ENCODE measurements around the gene MTERF1.

Gene MTERF1

DNA sequence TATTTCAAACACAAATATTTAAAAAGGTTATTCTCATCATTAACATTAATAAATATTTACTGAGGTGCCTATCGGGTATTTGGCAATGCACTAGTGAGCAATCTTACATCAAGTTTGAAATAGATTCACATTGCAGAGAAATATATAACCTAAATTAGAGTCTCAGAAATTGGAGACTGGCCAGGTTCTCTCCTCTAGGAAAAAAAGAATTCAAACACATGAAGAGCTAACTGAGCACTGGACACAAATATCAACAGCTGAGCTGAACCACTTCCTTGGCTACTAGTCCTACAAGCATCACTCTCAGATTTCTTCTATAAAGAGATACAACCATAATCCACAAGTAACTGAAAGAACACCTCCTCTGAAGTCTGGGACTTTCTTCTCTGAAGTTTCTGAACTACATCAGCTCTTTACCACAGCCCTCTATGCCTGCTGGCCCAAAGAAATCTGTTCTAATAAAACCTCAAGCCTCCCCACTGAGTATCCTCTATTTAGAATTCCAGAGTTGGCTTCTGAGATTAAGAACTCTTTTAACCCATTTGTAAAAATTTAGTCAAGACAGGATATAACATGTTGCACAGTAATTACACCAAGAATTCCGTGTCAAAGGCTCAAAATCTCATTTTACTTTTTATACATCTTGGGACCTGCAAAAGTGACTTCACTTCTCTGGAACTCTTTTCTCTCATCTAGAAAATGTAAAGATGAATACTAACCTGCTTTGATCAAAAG, 45.2 kb downstream of the MTERF1 start:
- DNase-seq (ENCODE audit: low read depth in 2 of 2), result no peak

DNA sequence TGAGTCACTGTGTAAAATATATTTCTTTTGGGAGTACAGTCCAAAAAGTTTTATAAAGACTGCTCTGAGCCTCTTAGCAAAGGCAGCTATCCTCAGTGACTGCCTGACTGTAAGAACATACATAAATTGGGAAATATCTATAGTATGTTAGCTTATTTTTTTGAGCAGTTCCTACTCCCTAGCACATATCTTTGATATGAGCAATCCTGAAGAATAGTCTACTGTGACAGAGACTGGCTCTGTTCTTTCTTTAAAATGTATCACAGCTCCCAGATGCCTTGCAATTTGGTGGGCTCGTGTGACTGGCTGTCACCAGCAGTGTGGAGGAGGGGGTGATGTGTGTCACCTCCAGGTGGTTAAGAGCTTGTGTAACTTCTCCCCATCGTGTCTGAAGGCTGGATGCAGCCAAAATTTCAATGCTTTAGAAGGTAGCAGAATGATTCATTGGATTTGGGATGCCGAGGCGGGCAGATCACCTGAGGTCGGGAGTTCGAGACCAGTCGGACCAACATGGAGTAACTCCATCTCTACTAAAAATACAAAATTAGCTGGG, 47.9 kb downstream of the MTERF1 start:
- no peak for DNase-seq (ENCODE audit: low read depth in 2 of 2)

- no peak for DNase-seq (ENCODE audit: low read depth in 2 of 2)
These were observed 53.3 kb downstream of the MTERF1 start for GRCh38 chr7:91827169-91827568.

GRCh38 chr7:91826377-91826776, 54.1 kb downstream of the MTERF1 start:
- DNase-seq (ENCODE audit: low read depth in 2 of 2), result no peak

GRCh38 chr7:91824201-91824600, 56.3 kb downstream of the MTERF1 start:
- DNase-seq (ENCODE audit: low read depth in 2 of 2), result no peak
